Neural progenitor cell (in vitro differentiated cells): ENCODE results near the gene MICALL2. TPM values are rescaled to one million over a fixed set of nuclear protein-coding genes. Genes with fewer than 3 reads are reported as not detected.

Source experiments
- DNase-seq: peaks from one replicate; pipeline ENCODE4 v3.0.0-alpha.2; 2016; ENCODE audit warnings: low spot score
- H2AFZ ChIP-seq: fragments of 200-600 bp; sonication (generic); replicated peaks from 2 replicates; pipeline ENCODE4 v1.6.1; 2016; ENCODE audit warnings: antibody characterized with exemption
- H3F3A ChIP-seq: fragments of 200-600 bp; sonication (generic); 2 replicates; pipeline ENCODE4 v1.6.1; 2016; ENCODE audit warnings: antibody characterized with exemption, low read depth
- H3K27ac ChIP-seq: fragments of 200-600 bp; sonication (generic); 2 replicates; pipeline ENCODE4 v1.5.1; 2016; ENCODE audit warnings: mild to moderate bottlenecking
- H3K27me3 ChIP-seq: fragments of 200-600 bp; sonication (generic); 2 replicates; pipeline ENCODE4 v1.6.1; 2016; ENCODE audit warnings: mild to moderate bottlenecking, moderate library complexity
- H3K36me3 ChIP-seq: fragments of 200-600 bp; sonication (generic); 2 replicates; pipeline ENCODE4 v1.5.1; 2016
- H3K4me1 ChIP-seq: fragments of 200-600 bp; sonication (generic); 2 replicates; pipeline ENCODE4 v1.6.1; 2016; ENCODE audit warnings: mixed run types
- H3K4me2 ChIP-seq: fragments of 200-600 bp; sonication (generic); 2 replicates; pipeline ENCODE4 v1.6.1; 2016
- H3K4me3 ChIP-seq: fragments of 200-600 bp; sonication (generic); 2 replicates; pipeline ENCODE4 v1.5.1; 2016
- H3K79me2 ChIP-seq: fragments of 200-600 bp; sonication (generic); 2 replicates; pipeline ENCODE4 v1.6.1; 2016; ENCODE audit warnings: low read depth
- H3K9ac ChIP-seq: fragments of 200-600 bp; sonication (generic); 2 replicates; pipeline ENCODE4 v1.6.1; 2016
- H3K9me3 ChIP-seq: fragments of 200-600 bp; sonication (generic); 2 replicates; pipeline ENCODE4 v1.5.1; 2016; ENCODE audit warnings: low read depth
- H4K20me1 ChIP-seq: fragments of 200-600 bp; sonication (generic); 2 replicates; pipeline ENCODE4 v1.6.1; 2016; ENCODE audit warnings: low read depth
- H3K27ac Mint-ChIP-seq: 3 replicates; pipeline ENCODE4 v1.8.0; 2021; ENCODE audit warnings: mixed read lengths
- H3K27me3 Mint-ChIP-seq: 2 replicates; pipeline ENCODE4 v1.8.0; 2022; ENCODE audit warnings: low read depth, mild to moderate bottlenecking, inconsistent platforms, moderate library complexity, mixed read lengths; ENCODE audit not compliant: insufficient read depth
- H3K36me3 Mint-ChIP-seq: 3 replicates; pipeline ENCODE4 v1.8.0; 2021; ENCODE audit warnings: mixed read lengths
- H3K4me1 Mint-ChIP-seq: 3 replicates; pipeline ENCODE4 v1.8.0; 2021; ENCODE audit warnings: mixed read lengths
- H3K4me3 Mint-ChIP-seq: 3 replicates; pipeline ENCODE4 v1.8.0; 2021; ENCODE audit warnings: mild to moderate bottlenecking, moderate library complexity, mixed read lengths
- H3K9me3 Mint-ChIP-seq: 3 replicates; pipeline ENCODE4 v1.8.0; 2020; ENCODE audit warnings: mixed read lengths
- EZH2 ChIP-seq: fragments of 200-600 bp; sonication (generic); IDR thresholded peaks from 2 replicates; pipeline ENCODE4 v1.6.1; 2017; ENCODE audit warnings: antibody characterized with exemption, mild to moderate bottlenecking, moderate library complexity
- EZH2phosphoT487 ChIP-seq: fragments of 200-600 bp; sonication (generic); IDR thresholded peaks from 2 replicates; pipeline ENCODE4 v1.6.1; 2017; ENCODE audit warnings: antibody characterized with exemption
- total RNA-seq: library from RNA; depleted of rRNA; stranded (reverse); fragments of >200 nt; gene quantifications from 2 replicates; pipeline ENCODE4 v1.2.3, GENCODE V29; 2015; ENCODE audit warnings: low replicate concordance
- TF ChIP-seq, protein P1 (sequence below): fragments of 200-600 bp; sonication (generic); IDR thresholded peaks from 2 replicates; pipeline ENCODE4 v1.5.1; 2017; ENCODE audit warnings: antibody characterized with exemption, mild to moderate bottlenecking

MICALL2 gene
- total RNA-seq, 1 donor from 2014 or later, result 6.0 TPM

DNA sequence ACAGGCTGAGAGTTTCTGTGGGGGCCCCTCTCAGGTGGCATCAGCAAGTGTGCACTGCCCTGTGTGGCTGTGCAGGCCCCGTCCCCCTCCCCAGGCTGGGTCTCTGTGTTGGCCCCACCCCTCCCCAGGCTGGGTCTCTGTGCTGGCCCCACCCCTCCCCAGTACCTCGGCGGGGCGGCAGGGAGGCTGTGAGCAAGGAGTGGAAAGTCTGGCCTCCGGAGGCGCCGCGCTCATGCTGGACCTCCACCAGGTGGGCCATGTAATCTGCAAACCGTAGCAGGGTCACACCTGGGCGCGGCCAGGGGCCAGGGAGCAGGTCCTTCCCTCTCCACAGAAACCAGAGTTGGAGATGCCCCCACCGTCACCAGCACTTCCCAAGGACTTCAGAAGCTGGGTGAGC lies 21.4 kb upstream of the MICALL2 start:
- H3K36me3 ChIP-seq, result no peaks in the 10 kb centered on the region
- H3K27me3 Mint-ChIP-seq, result no peaks in the 10 kb centered on the region
- H2AFZ ChIP-seq, result no peak overlapping the region
- H3K4me2 ChIP-seq, result no peak overlapping the region
- H3K36me3 Mint-ChIP-seq, result peaks cover under 1% of the 10 kb centered on the region
- no peak overlapping the region for H3K27ac ChIP-seq
- H3K4me1 ChIP-seq, result no peaks in the 10 kb centered on the region
- H3K27ac Mint-ChIP-seq, result no peak overlapping the region
- no peak for DNase-seq
- H3K4me1 Mint-ChIP-seq, result no peaks in the 10 kb centered on the region
- no peak overlapping the region for H3K9ac ChIP-seq
- no peak overlapping the region for H3K4me3 Mint-ChIP-seq
- TF ChIP-seq EZH2phosphoT487 (no peak), EZH2 (no peak)
- TF ChIP-seq, protein P1, sequence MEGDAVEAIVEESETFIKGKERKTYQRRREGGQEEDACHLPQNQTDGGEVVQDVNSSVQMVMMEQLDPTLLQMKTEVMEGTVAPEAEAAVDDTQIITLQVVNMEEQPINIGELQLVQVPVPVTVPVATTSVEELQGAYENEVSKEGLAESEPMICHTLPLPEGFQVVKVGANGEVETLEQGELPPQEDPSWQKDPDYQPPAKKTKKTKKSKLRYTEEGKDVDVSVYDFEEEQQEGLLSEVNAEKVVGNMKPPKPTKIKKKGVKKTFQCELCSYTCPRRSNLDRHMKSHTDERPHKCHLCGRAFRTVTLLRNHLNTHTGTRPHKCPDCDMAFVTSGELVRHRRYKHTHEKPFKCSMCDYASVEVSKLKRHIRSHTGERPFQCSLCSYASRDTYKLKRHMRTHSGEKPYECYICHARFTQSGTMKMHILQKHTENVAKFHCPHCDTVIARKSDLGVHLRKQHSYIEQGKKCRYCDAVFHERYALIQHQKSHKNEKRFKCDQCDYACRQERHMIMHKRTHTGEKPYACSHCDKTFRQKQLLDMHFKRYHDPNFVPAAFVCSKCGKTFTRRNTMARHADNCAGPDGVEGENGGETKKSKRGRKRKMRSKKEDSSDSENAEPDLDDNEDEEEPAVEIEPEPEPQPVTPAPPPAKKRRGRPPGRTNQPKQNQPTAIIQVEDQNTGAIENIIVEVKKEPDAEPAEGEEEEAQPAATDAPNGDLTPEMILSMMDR, result no peak
- H3K9me3 Mint-ChIP-seq, result no peaks in the 10 kb centered on the region
- H3K9me3 ChIP-seq, result no peaks in the 10 kb centered on the region
- no peaks in the 10 kb centered on the region for H3K79me2 ChIP-seq
- no peaks in the 10 kb centered on the region for H3K27me3 ChIP-seq
- no peak overlapping the region for H3K4me3 ChIP-seq
- no peaks in the 10 kb centered on the region for H3F3A ChIP-seq
- no peaks in the 10 kb centered on the region for H4K20me1 ChIP-seq

DNA sequence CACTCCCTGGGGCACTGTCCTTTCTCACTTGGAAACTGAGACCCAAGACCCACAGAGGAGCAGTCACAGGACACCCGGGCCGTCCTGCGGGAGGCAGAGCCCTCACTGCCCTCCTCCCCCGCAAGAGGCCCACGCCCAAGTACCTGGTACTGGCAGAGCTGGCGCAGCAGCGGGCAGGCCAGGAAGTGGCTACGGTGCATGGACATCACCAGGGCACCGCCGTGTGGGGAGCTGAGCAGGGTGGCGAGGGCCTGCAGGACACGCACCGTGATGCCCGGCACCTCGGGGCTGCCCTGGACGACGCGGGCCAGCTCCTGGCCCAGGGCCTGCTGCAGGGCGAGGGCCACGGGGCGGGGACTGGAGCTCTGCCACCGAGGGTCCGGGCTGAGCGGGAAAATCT lies 20.0 kb upstream of the MICALL2 start:
- Histone ChIP-seq H3K27me3 (no peaks in the 10 kb centered on the region), H3K27ac (no peak overlapping the region), H3F3A (no peaks in the 10 kb centered on the region), H2AFZ (no peak overlapping the region), H3K4me3 (no peak overlapping the region), H3K9ac (no peak overlapping the region), H4K20me1 (peaks cover 4% of the 10 kb centered on the region), H3K79me2 (no peaks in the 10 kb centered on the region), H3K36me3 (no peaks in the 10 kb centered on the region), H3K4me1 (no peaks in the 10 kb centered on the region), H3K4me2 (no peak overlapping the region), H3K9me3 (no peaks in the 10 kb centered on the region)
- H3K4me1 Mint-ChIP-seq, result no peaks in the 10 kb centered on the region
- DNase-seq, result no peak
- peaks cover 2% of the 10 kb centered on the region for H3K27me3 Mint-ChIP-seq
- no peaks in the 10 kb centered on the region for H3K9me3 Mint-ChIP-seq
- peaks cover 3% of the 10 kb centered on the region for H3K36me3 Mint-ChIP-seq
- no peak overlapping the region for H3K27ac Mint-ChIP-seq
- TF ChIP-seq EZH2phosphoT487, result no peak
- TF ChIP-seq, protein P1, result no peak
- no peak overlapping the region for H3K4me3 Mint-ChIP-seq

DNA sequence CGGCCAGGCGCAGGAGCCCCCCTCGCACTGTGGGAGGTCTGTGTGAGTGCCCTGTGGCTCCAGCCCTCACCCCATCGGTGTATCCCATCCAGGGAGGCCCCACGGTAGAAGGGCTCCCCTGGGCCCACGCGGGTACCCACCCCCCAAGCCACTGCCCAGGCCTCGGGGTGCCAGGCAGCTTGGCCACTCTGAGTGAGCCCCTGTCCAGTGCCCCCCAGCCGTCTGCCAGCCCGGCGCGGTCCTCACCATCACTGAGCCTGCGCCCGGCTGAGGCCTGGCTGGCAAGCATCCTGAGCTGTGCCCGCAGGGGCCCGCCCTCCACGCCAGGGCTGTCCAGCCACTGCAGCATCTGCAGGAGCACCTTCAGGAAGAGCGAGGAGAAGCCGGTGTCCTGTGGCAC lies 19.2 kb upstream of the MICALL2 start:
- TF ChIP-seq, protein P1, result no peak
- TF ChIP-seq EZH2phosphoT487 (no peak), EZH2 (no peak)
- H3K9me3 Mint-ChIP-seq, result no peaks in the 10 kb centered on the region
- no peak for DNase-seq

More for the DNA sequence above, 19.2 kb upstream of the MICALL2 start:
- Histone ChIP-seq H3K4me3 (no peak overlapping the region), H3K79me2 (no peaks in the 10 kb centered on the region), H3K9ac (no peak overlapping the region), H3K27me3 (no peaks in the 10 kb centered on the region), H3K4me2 (no peak overlapping the region), H3K27ac (no peak overlapping the region), H3K4me1 (no peaks in the 10 kb centered on the region), H3F3A (no peaks in the 10 kb centered on the region), H3K9me3 (no peaks in the 10 kb centered on the region), H4K20me1 (peaks cover 5% of the 10 kb centered on the region), H2AFZ (no peak overlapping the region), H3K36me3 (no peaks in the 10 kb centered on the region)
- Mint-ChIP-seq H3K27ac (no peak overlapping the region), H3K4me3 (no peak overlapping the region), H3K4me1 (no peaks in the 10 kb centered on the region), H3K27me3 (peaks cover 2% of the 10 kb centered on the region), H3K36me3 (peaks cover 3% of the 10 kb centered on the region)
